ENCODE measurements around the gene LRRC55.
A peak's percentile ranks its signal among the peaks of the same experiment; 100 is the strongest.

Gene LRRC55

DNA sequence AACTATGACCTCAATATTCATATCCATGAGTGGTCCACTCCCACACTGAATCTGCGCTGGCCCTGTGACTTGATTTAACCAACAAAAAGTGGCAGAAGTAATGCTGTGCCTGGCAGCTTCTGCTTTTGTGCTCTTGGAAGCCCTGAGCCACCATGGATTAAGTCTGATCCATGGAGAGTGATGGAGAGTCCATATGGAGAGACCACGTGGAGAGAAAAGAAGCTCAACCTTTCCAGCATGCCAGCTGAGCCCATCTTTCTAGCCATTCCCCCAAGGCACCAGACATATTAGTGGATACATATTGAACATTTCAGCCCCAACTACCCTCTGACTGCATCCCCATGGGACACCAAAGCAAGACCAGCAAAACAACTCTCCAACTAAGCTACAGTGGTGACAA, 16.0 kb downstream of the LRRC55 start:
- H3K4me3 ChIP-seq (ENCODE audit: low read length), result no peak overlapping the region

GRCh38 chr11:57199330-57199729, 17.6 kb downstream of the LRRC55 start:
- H3K27ac ChIP-seq (ENCODE audit: low read depth, low read length), result no peak overlapping the region
- no peak overlapping the region for H4K5ac ChIP-seq (ENCODE audit: low read length)
- no peaks in the 10 kb centered on the region for H3K4me1 ChIP-seq (ENCODE audit: control insufficient read depth, low read depth, low read length)
- H2AK5ac ChIP-seq (ENCODE audit: low read length), result no peak overlapping the region
- no peak overlapping the region for H3K4me3 ChIP-seq (ENCODE audit: low read length)
- DNase-seq, result no peak
- no peak overlapping the region for H3K18ac ChIP-seq (ENCODE audit: low read length)
- no peak overlapping the region for H2BK5ac ChIP-seq (ENCODE audit: low read length)
- H3K56ac ChIP-seq (ENCODE audit: low read length), result no peak overlapping the region
- H3K9ac ChIP-seq (ENCODE audit: low read length), result no peak overlapping the region
- H3K36me3 ChIP-seq (ENCODE audit: control insufficient read depth, insufficient read depth, low read length), result no peaks in the 10 kb centered on the region
- no peak overlapping the region for H3K4me2 ChIP-seq (ENCODE audit: low read length)
- WGBS (ENCODE audit: extremely low coverage, insufficient coverage, low lambda C conversion rate), result no CpG with 5 or more reads among the region's 11 CpGs
- no peak overlapping the region for H4K8ac ChIP-seq (ENCODE audit: low read depth, low read length)
- no peak overlapping the region for H2BK120ac ChIP-seq (ENCODE audit: low read depth, low read length)
- no peak overlapping the region for H2BK15ac ChIP-seq (replicated peaks; ENCODE audit: low read depth)
- H3K79me1 ChIP-seq (ENCODE audit: low read length), result no peaks in the 10 kb centered on the region
- no peaks in the 10 kb centered on the region for H3K79me2 ChIP-seq (ENCODE audit: control insufficient read depth, insufficient read depth, low read length)
- H3K27me3 ChIP-seq (ENCODE audit: insufficient read depth, low read length, poor library complexity), result no peaks in the 10 kb centered on the region
- H3K4ac ChIP-seq (ENCODE audit: low read depth, low read length), result no peak overlapping the region
- H3K23ac ChIP-seq (ENCODE audit: low read length), result no peak overlapping the region

More for the DNA sequence above, 16.0 kb downstream of the LRRC55 start:
- Histone ChIP-seq H4K5ac (ENCODE audit: low read length) (no peak overlapping the region), H2AK5ac (ENCODE audit: low read length) (no peak overlapping the region), H3K36me3 (ENCODE audit: control insufficient read depth, insufficient read depth, low read length) (no peaks in the 10 kb centered on the region), H2BK15ac (replicated peaks; ENCODE audit: low read depth) (no peak overlapping the region), H3K27ac (ENCODE audit: low read depth, low read length) (no peak overlapping the region), H3K9ac (ENCODE audit: low read length) (no peak overlapping the region), H3K79me2 (ENCODE audit: control insufficient read depth, insufficient read depth, low read length) (no peaks in the 10 kb centered on the region), H3K18ac (ENCODE audit: low read length) (no peak overlapping the region), H4K8ac (ENCODE audit: low read depth, low read length) (no peak overlapping the region), H3K56ac (ENCODE audit: low read length) (no peak overlapping the region), H3K23ac (ENCODE audit: low read length) (no peak overlapping the region), H3K4me1 (ENCODE audit: control insufficient read depth, low read depth, low read length) (no peaks in the 10 kb centered on the region), H2BK120ac (ENCODE audit: low read depth, low read length) (no peak overlapping the region), H3K27me3 (ENCODE audit: insufficient read depth, low read length, poor library complexity) (no peaks in the 10 kb centered on the region), H3K79me1 (ENCODE audit: low read length) (no peaks in the 10 kb centered on the region), H2BK5ac (ENCODE audit: low read length) (no peak overlapping the region), H3K4ac (ENCODE audit: low read depth, low read length) (no peak overlapping the region), H3K4me2 (ENCODE audit: low read length) (no peak overlapping the region)
- no CpG with 5 or more reads among the region's 2 CpGs for WGBS (ENCODE audit: extremely low coverage, insufficient coverage, low lambda C conversion rate)
- DNase-seq, result no peak

GRCh38 chr11:57200917-57201316, 19.2 kb downstream of the LRRC55 start:
- Histone ChIP-seq H3K79me1 (ENCODE audit: low read length) (no peaks in the 10 kb centered on the region), H2BK5ac (ENCODE audit: low read length) (no peak overlapping the region), H4K8ac (ENCODE audit: low read depth, low read length) (no peak overlapping the region), H3K27ac (ENCODE audit: low read depth, low read length) (no peak overlapping the region), H3K27me3 (ENCODE audit: insufficient read depth, low read length, poor library complexity) (no peaks in the 10 kb centered on the region), H3K23ac (ENCODE audit: low read length) (no peak overlapping the region), H4K5ac (ENCODE audit: low read length) (no peak overlapping the region), H3K4me2 (ENCODE audit: low read length) (no peak overlapping the region), H3K18ac (ENCODE audit: low read length) (no peak overlapping the region), H2BK15ac (replicated peaks; ENCODE audit: low read depth) (no peak overlapping the region), H2BK120ac (ENCODE audit: low read depth, low read length) (no peak overlapping the region), H3K4me3 (ENCODE audit: low read length) (no peak overlapping the region), H3K79me2 (ENCODE audit: control insufficient read depth, insufficient read depth, low read length) (no peaks in the 10 kb centered on the region), H3K9ac (ENCODE audit: low read length) (no peak overlapping the region), H3K56ac (ENCODE audit: low read length) (no peak overlapping the region), H2AK5ac (ENCODE audit: low read length) (no peak overlapping the region), H3K4me1 (ENCODE audit: control insufficient read depth, low read depth, low read length) (peaks cover 8% of the 10 kb centered on the region), H3K36me3 (ENCODE audit: control insufficient read depth, insufficient read depth, low read length) (no peaks in the 10 kb centered on the region), H3K4ac (ENCODE audit: low read depth, low read length) (no peak overlapping the region)
- WGBS (ENCODE audit: extremely low coverage, insufficient coverage, low lambda C conversion rate), result no CpG with 5 or more reads among the region's 7 CpGs
- DNase-seq, result no peak

DNA sequence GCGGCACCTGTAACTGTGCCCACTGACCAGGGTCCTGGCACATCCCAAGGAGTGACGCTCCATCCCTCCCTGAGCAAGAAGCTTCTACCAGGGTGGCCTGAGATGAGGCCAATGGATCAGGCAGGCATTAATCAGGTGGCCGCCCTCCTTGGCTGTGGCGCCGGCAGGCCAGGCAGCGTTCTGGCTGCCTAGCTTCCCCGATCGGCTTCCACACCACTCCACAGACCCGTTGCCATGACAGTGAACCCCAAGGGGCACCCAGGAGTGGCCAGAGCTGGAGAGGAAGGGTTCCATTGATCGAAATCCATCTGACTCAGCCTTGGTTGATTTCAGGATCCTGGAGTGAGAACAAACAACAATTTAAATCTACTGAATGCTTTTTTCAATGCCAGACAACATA, 20.5 kb downstream of the LRRC55 start:
- Histone ChIP-seq H3K4me2 (ENCODE audit: low read length) (no peak overlapping the region), H2BK120ac (ENCODE audit: low read depth, low read length) (no peak overlapping the region), H3K79me1 (ENCODE audit: low read length) (no peaks in the 10 kb centered on the region), H2BK5ac (ENCODE audit: low read length) (no peak overlapping the region), H3K9ac (ENCODE audit: low read length) (no peak overlapping the region), H3K4me1 (ENCODE audit: control insufficient read depth, low read depth, low read length) (peaks cover 9% of the 10 kb centered on the region), H3K56ac (ENCODE audit: low read length) (no peak overlapping the region), H3K27ac (ENCODE audit: low read depth, low read length) (no peak overlapping the region), H4K5ac (ENCODE audit: low read length) (no peak overlapping the region), H2BK15ac (replicated peaks; ENCODE audit: low read depth) (no peak overlapping the region), H3K18ac (ENCODE audit: low read length) (no peak overlapping the region), H3K4me3 (ENCODE audit: low read length) (no peak overlapping the region), H3K27me3 (ENCODE audit: insufficient read depth, low read length, poor library complexity) (no peaks in the 10 kb centered on the region), H2AK5ac (ENCODE audit: low read length) (no peak overlapping the region), H4K8ac (ENCODE audit: low read depth, low read length) (no peak overlapping the region), H3K79me2 (ENCODE audit: control insufficient read depth, insufficient read depth, low read length) (no peaks in the 10 kb centered on the region), H3K23ac (ENCODE audit: low read length) (no peak overlapping the region), H3K36me3 (ENCODE audit: control insufficient read depth, insufficient read depth, low read length) (no peaks in the 10 kb centered on the region), H3K4ac (ENCODE audit: low read depth, low read length) (no peak overlapping the region)
- WGBS (ENCODE audit: extremely low coverage, insufficient coverage, low lambda C conversion rate), result no CpG with 5 or more reads among the region's 10 CpGs
- no peak for DNase-seq

DNA sequence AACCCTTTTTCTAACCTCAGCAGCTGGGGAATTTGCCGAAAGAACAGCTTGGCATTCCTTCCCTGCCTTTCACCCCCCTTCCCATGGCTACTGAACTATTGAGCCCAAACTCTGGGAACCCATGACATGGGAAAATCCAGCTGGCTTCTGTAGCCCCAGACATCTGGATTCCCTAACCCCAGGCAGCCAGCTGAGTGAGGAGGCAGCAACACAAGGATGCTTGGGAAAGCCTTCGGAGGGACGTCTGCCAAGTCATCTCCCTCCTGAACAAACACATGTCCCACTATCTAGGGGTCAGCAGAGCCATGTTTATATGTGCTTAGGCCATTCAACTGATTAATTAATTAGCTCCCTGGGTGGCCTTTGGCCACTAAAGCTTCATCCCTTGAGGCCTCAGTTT, 21.6 kb downstream of the LRRC55 start:
- H2AK5ac ChIP-seq (ENCODE audit: low read length), result no peak overlapping the region
- H3K18ac ChIP-seq (ENCODE audit: low read length), result no peak overlapping the region
- no peaks in the 10 kb centered on the region for H3K36me3 ChIP-seq (ENCODE audit: control insufficient read depth, insufficient read depth, low read length)
- peaks cover 9% of the 10 kb centered on the region for H3K4me1 ChIP-seq (ENCODE audit: control insufficient read depth, low read depth, low read length)
- no peak overlapping the region for H3K56ac ChIP-seq (ENCODE audit: low read length)
- H2BK15ac ChIP-seq (replicated peaks; ENCODE audit: low read depth), result no peak overlapping the region
- no peak overlapping the region for H3K4ac ChIP-seq (ENCODE audit: low read depth, low read length)
- H4K8ac ChIP-seq (ENCODE audit: low read depth, low read length), result no peak overlapping the region
- H2BK5ac ChIP-seq (ENCODE audit: low read length), result no peak overlapping the region
- DNase-seq, result no peak
- H4K5ac ChIP-seq (ENCODE audit: low read length), result no peak overlapping the region
- H2BK120ac ChIP-seq (ENCODE audit: low read depth, low read length), result no peak overlapping the region
- no peaks in the 10 kb centered on the region for H3K79me2 ChIP-seq (ENCODE audit: control insufficient read depth, insufficient read depth, low read length)
- H3K79me1 ChIP-seq (ENCODE audit: low read length), result no peaks in the 10 kb centered on the region
- no peak overlapping the region for H3K4me3 ChIP-seq (ENCODE audit: low read length)
- H3K23ac ChIP-seq (ENCODE audit: low read length), result no peak overlapping the region
- H3K4me2 ChIP-seq (ENCODE audit: low read length), result no peak overlapping the region
- no peak overlapping the region for H3K9ac ChIP-seq (ENCODE audit: low read length)
- H3K27me3 ChIP-seq (ENCODE audit: insufficient read depth, low read length, poor library complexity), result no peaks in the 10 kb centered on the region
- no peak overlapping the region for H3K27ac ChIP-seq (ENCODE audit: low read depth, low read length)
- WGBS (ENCODE audit: extremely low coverage, insufficient coverage, low lambda C conversion rate), result no CpG with 5 or more reads among the region's 3 CpGs

- DNase-seq, result no peak
- no peaks in the 10 kb centered on the region for H3K36me3 ChIP-seq (ENCODE audit: control insufficient read depth, insufficient read depth, low read length)
- no peak overlapping the region for H4K8ac ChIP-seq (ENCODE audit: low read depth, low read length)
- no peak overlapping the region for H2BK5ac ChIP-seq (ENCODE audit: low read length)
- no peaks in the 10 kb centered on the region for H3K79me2 ChIP-seq (ENCODE audit: control insufficient read depth, insufficient read depth, low read length)
- H3K23ac ChIP-seq (ENCODE audit: low read length), result no peak overlapping the region
- H3K27me3 ChIP-seq (ENCODE audit: insufficient read depth, low read length, poor library complexity), result no peaks in the 10 kb centered on the region
- H4K5ac ChIP-seq (ENCODE audit: low read length), result no peak overlapping the region
- peak overlapping the region; percentile 30 for H3K56ac ChIP-seq (ENCODE audit: low read length)
- no peak overlapping the region for H3K9ac ChIP-seq (ENCODE audit: low read length)
- no peak overlapping the region for H2BK120ac ChIP-seq (ENCODE audit: low read depth, low read length)
- no peak overlapping the region for H3K4me2 ChIP-seq (ENCODE audit: low read length)
- no peaks in the 10 kb centered on the region for H3K79me1 ChIP-seq (ENCODE audit: low read length)
- no peak overlapping the region for H3K4ac ChIP-seq (ENCODE audit: low read depth, low read length)
- no CpG with 5 or more reads among the region's 7 CpGs for WGBS (ENCODE audit: extremely low coverage, insufficient coverage, low lambda C conversion rate)
- peaks cover 9% of the 10 kb centered on the region for H3K4me1 ChIP-seq (ENCODE audit: control insufficient read depth, low read depth, low read length)
- no peak overlapping the region for H3K18ac ChIP-seq (ENCODE audit: low read length)
- no peak overlapping the region for H3K4me3 ChIP-seq (ENCODE audit: low read length)
- H2BK15ac ChIP-seq (replicated peaks; ENCODE audit: low read depth), result no peak overlapping the region
- no peak overlapping the region for H2AK5ac ChIP-seq (ENCODE audit: low read length)
- no peak overlapping the region for H3K27ac ChIP-seq (ENCODE audit: low read depth, low read length)
These were observed 22.2 kb downstream of the LRRC55 start for GRCh38 chr11:57203882-57204480.

Measured in mesendoderm (in vitro differentiated cells).